CD14-positive monocyte (primary cell): ENCODE measurements around the gene GGT5. TPM values are rescaled to one million over a fixed set of nuclear protein-coding genes. Genes with fewer than 3 reads are reported as not detected.
"Not testable (repeated sequence)": the region's sequence is repeated elsewhere in the genome, so short reads cannot be mapped to it uniquely, and the experiment has no call there.

Experiments used
- DNase-seq, 3 donors: peaks; one replicate each; pipeline ENCODE4 v3.0.0-alpha.2; 2011 to 2022
- H2AFZ ChIP-seq: 2 replicates; pipeline ENCODE4 v1.6.0; 2012; ENCODE audit warnings: mild to moderate bottlenecking, low read depth, low read length, inconsistent platforms; ENCODE audit not compliant: insufficient read depth, poor library complexity, severe bottlenecking
- H3K27ac ChIP-seq, 2 donors: 1 replicate in 1 of 2; 2 replicates in 1 of 2; pipeline ENCODE4 v1.5.1; 2012 to 2013; ENCODE audit warnings: low read length in 2 of 2, control low read depth in 1 of 2, inconsistent platforms in 1 of 2, low read depth in 1 of 2, mild to moderate bottlenecking in 1 of 2
- H3K27me3 ChIP-seq, 2 donors: one replicate each; pipeline versions ENCODE4 v1.6.0 to v1.6.1; 2011 to 2013; ENCODE audit warnings: low read length in 2 of 2; ENCODE audit not compliant: control insufficient read depth in 2 of 2, insufficient read depth in 2 of 2
- H3K36me3 ChIP-seq, 2 donors: replicated peaks in 1 of 2; 1 replicate in 1 of 2; 2 replicates in 1 of 2; pipeline versions ENCODE4 v1.5.1 to v1.6.1; 2012 to 2013; ENCODE audit warnings: low read length in 2 of 2, control low read depth in 1 of 2, inconsistent platforms in 1 of 2, mild to moderate bottlenecking in 1 of 2; ENCODE audit not compliant: insufficient read depth in 2 of 2, control insufficient read depth in 1 of 2
- H3K4me1 ChIP-seq, 2 donors: 1 replicate in 1 of 2; 2 replicates in 1 of 2; pipeline versions ENCODE4 v1.5.1 to v1.6.1; 2012 to 2013; ENCODE audit warnings: low read length in 2 of 2, control low read depth in 1 of 2, inconsistent platforms in 1 of 2, mild to moderate bottlenecking in 1 of 2, moderate library complexity in 1 of 2; ENCODE audit not compliant: insufficient read depth in 2 of 2, control insufficient read depth in 1 of 2
- H3K4me2 ChIP-seq: replicated peaks from 2 replicates; pipeline ENCODE3; 2012; ENCODE audit warnings: low read length, moderate library complexity, mild to moderate bottlenecking; ENCODE audit not compliant: poor library complexity, severe bottlenecking; ENCODE audit errors: extremely low read depth
- H3K4me3 ChIP-seq, 3 experiments: fragments of 200-600 bp in 1 of 3; sonication (generic) in 1 of 3; replicated peaks in 1 of 3; 1 replicate in 2 of 3; 2 replicates in 1 of 3; pipeline ENCODE4 v1.5.1; 2011 to 2013; ENCODE audit warnings: low read length in 3 of 3, mild to moderate bottlenecking in 3 of 3, control low read depth in 2 of 3, low read depth in 2 of 3, inconsistent platforms in 1 of 3, moderate library complexity in 1 of 3
- H3K79me2 ChIP-seq: 2 replicates; pipeline ENCODE4 v1.6.0; 2012; ENCODE audit warnings: mild to moderate bottlenecking, control low read depth, inconsistent platforms, low read length, moderate library complexity; ENCODE audit not compliant: insufficient read depth
- H3K9ac ChIP-seq: 2 replicates; pipeline ENCODE4 v1.6.0; 2017; ENCODE audit warnings: low read length, mild to moderate bottlenecking; ENCODE audit not compliant: insufficient read depth, poor library complexity, severe bottlenecking
- H3K9me3 ChIP-seq, 2 donors: replicated peaks in 1 of 2; 1 replicate in 1 of 2; 2 replicates in 1 of 2; pipeline versions ENCODE4 v1.5.1 to v1.6.1; 2012 to 2013; ENCODE audit warnings: low read length in 2 of 2, control low read depth in 1 of 2; ENCODE audit not compliant: control insufficient read depth in 1 of 2, insufficient read depth in 1 of 2
- H4K20me1 ChIP-seq: 2 replicates; pipeline ENCODE4 v1.6.0; 2012; ENCODE audit warnings: mild to moderate bottlenecking, low read length, control low read depth, moderate library complexity; ENCODE audit not compliant: insufficient read depth
- H3K27ac Mint-ChIP-seq, 7 donors: one replicate each; pipeline ENCODE4 v1.8.0; 2020; ENCODE audit warnings: mild to moderate bottlenecking in 7 of 7, mixed read lengths in 7 of 7, moderate library complexity in 6 of 7, inconsistent platforms in 2 of 7
- H3K27me3 Mint-ChIP-seq, 3 donors: one replicate each; pipeline ENCODE4 v1.8.0; 2021 to 2022; ENCODE audit warnings: low read depth in 3 of 3, mild to moderate bottlenecking in 3 of 3, mixed read lengths in 3 of 3, moderate library complexity in 3 of 3, inconsistent platforms in 1 of 3
- H3K36me3 Mint-ChIP-seq, 2 donors: one replicate each; pipeline ENCODE4 v1.8.0; 2020; ENCODE audit warnings: mixed read lengths in 2 of 2, inconsistent platforms in 1 of 2, mild to moderate bottlenecking in 1 of 2
- H3K4me1 Mint-ChIP-seq: one replicate; pipeline ENCODE4 v1.8.0; 2020; ENCODE audit warnings: mild to moderate bottlenecking, mixed read lengths
- H3K4me3 Mint-ChIP-seq, 2 donors: one replicate each; pipeline ENCODE4 v1.8.0; 2020; ENCODE audit warnings: mild to moderate bottlenecking in 2 of 2, mixed read lengths in 2 of 2, moderate library complexity in 1 of 2
- H3K9me3 Mint-ChIP-seq, 7 donors: one replicate each; pipeline ENCODE4 v1.8.0; 2020 to 2022; ENCODE audit warnings: mixed read lengths in 7 of 7, mild to moderate bottlenecking in 6 of 7, moderate library complexity in 6 of 7, inconsistent platforms in 2 of 7
- WGBS: methylation state at CpG from one replicate; pipeline ENCODE4 v1.1.5; 2013; ENCODE audit warnings: missing lambda C conversion rate; ENCODE audit not compliant: insufficient coverage; 5-methylcytosine and 5-hydroxymethylcytosine counted together
- intact Hi-C, 2 donors: fragments of 100-400 bp; cut with micrococcal nuclease; formaldehyde crosslinking; loops; one replicate each; pipeline versions ENCODE4 v1.15.0 to v1.15.1; 2023
- polyA plus RNA-seq, 3 donors: library from polyadenylated mRNA; depleted of rRNA in 1 of 3; unstranded in 2 of 3; stranded (reverse) in 1 of 3; fragments of 300-500 nt in 2 of 3; fragments of >200 nt in 1 of 3; fragmentation: Illumina TruSeq in 2 of 3; gene quantifications; 1 replicate in 2 of 3; 2 replicates in 1 of 3; pipeline ENCODE4 v1.2.3, GENCODE V29; 2012 to 2021
- TF ChIP-seq, protein P1 (sequence below): fragments of 200-600 bp; IDR thresholded peaks from one replicate; pipeline ENCODE4 v1.8.0; 2022; ENCODE audit warnings: antibody characterized with exemption, mild to moderate bottlenecking

The GGT5 gene
- polyA plus RNA-seq, 3 donors, result 0.26 to 0.41 TPM; not detected in 1

DNA sequence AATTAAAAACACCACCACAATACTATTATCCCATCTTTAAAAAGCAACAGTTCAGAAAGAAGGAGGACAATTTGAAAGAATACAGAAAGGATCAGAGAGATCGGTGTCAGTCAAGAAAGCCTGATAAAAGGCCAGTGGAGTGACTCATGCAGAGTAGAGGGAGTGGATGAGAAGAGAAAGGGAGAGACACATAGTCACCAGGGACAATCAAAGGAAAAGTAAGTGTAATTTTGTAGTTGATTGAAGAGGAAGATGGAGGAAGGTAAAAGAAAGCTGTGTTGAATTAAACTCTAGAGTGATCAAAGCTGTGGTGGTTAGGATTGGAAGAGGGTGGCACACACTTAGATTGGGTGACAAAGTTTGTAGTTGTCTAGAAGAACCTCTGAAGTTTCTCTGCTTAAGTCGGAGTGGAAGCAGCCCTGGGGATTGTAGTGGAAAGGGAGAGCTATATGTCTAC lies 39.9 kb upstream of the GGT5 start:
- Histone ChIP-seq H3K4me3 (no peak overlapping the region), H3K9me3 (no peaks in the 10 kb centered on the region), H3K4me1 (peaks cover 12 to 26% of the 10 kb centered on the region in 2 donors), H3K9ac (no peak overlapping the region), H3K27ac (no peak overlapping the region), H3K27me3 (no peaks in the 10 kb centered on the region), H3K4me2 (no peak overlapping the region), H2AFZ (no peak overlapping the region), H3K79me2 (peaks cover 90% of the 10 kb centered on the region), H4K20me1 (peaks cover 11% of the 10 kb centered on the region), H3K36me3 (no peaks in the 10 kb centered on the region)
- Mint-ChIP-seq H3K27me3 (no peaks in the 10 kb centered on the region), H3K4me1 (peaks cover 31% of the 10 kb centered on the region), H3K9me3 (no peaks in the 10 kb centered on the region), H3K36me3 (peaks cover 14 to 18% of the 10 kb centered on the region in 2 donors), H3K27ac (peak overlapping the region in 4 of 7 donors; percentile 7 to 61 (median 31)), H3K4me3 (no peak overlapping the region)
- TF ChIP-seq, protein P1, sequence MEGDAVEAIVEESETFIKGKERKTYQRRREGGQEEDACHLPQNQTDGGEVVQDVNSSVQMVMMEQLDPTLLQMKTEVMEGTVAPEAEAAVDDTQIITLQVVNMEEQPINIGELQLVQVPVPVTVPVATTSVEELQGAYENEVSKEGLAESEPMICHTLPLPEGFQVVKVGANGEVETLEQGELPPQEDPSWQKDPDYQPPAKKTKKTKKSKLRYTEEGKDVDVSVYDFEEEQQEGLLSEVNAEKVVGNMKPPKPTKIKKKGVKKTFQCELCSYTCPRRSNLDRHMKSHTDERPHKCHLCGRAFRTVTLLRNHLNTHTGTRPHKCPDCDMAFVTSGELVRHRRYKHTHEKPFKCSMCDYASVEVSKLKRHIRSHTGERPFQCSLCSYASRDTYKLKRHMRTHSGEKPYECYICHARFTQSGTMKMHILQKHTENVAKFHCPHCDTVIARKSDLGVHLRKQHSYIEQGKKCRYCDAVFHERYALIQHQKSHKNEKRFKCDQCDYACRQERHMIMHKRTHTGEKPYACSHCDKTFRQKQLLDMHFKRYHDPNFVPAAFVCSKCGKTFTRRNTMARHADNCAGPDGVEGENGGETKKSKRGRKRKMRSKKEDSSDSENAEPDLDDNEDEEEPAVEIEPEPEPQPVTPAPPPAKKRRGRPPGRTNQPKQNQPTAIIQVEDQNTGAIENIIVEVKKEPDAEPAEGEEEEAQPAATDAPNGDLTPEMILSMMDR, result no peak
- intact Hi-C loops, result no loop called here
- WGBS, result 96% methylated on average over 2 of the region's 2 CpGs
- no peak for DNase-seq

DNA sequence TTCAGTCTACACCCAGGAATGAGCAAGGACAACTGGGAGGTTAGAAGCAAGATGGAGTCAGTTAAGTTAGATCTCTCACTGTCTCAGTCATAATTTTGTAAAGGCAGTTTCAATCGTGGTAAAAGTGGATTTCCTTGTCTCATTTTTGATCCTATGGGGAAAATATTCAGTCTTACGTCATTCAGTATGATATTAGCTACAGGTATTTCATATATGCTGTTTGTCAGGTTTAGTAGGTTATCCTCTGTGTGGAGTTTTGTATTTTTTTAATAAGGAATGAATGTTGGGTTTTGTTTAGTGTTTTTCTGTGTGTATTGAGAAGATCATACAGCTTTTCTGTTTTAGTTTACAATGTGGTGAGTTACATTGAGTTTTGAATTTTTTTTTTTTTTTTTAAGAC lies 37.5 kb upstream of the GGT5 start:
- Mint-ChIP-seq H3K36me3 (peaks cover 11 to 16% of the 10 kb centered on the region in 2 donors), H3K4me3 (no peak overlapping the region), H3K9me3 (no peaks in the 10 kb centered on the region), H3K4me1 (peaks cover 30% of the 10 kb centered on the region), H3K27ac (no peak overlapping the region), H3K27me3 (no peaks in the 10 kb centered on the region)
- H3K36me3 ChIP-seq, result no peaks in the 10 kb centered on the region
- DNase-seq, result no peak
- intact Hi-C loops, result no loop called here
- no peak overlapping the region for H3K4me3 ChIP-seq
- H3K4me2 ChIP-seq, result no peak overlapping the region
- H3K27me3 ChIP-seq, result no peaks in the 10 kb centered on the region
- H3K27ac ChIP-seq, result no peak overlapping the region
- H3K4me1 ChIP-seq, result peaks cover 12 to 26% of the 10 kb centered on the region in 2 donors
- H2AFZ ChIP-seq, result no peak overlapping the region
- H3K9me3 ChIP-seq, result no peaks in the 10 kb centered on the region
- peaks cover 84% of the 10 kb centered on the region for H3K79me2 ChIP-seq
- H3K9ac ChIP-seq, result no peak overlapping the region
- WGBS, result no CpG with 5 or more reads among the region's 2 CpGs
- peaks cover 8% of the 10 kb centered on the region for H4K20me1 ChIP-seq
- TF ChIP-seq, protein P1, result no peak

DNA sequence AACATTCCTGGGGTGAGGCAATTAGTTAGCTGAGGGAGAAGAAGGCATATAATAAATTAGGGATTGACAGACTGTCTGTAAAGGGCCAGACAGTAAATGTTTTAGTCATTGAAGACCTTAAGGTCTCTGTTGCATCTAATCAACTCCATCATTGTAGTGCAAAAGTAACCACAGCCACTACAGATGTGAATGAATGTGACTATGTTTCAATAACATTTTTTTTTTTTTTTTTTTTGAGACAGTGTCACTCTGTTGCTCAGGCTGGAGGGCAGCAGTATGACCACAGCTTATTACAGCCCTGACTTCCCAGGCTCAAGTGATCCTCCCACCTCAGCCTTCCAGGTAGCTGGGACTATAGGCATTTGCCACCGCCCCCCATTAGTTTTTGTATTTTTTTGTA lies 35.5 kb upstream of the GGT5 start:
- H3K27me3 ChIP-seq, H3K27ac Mint-ChIP-seq, H3K4me2 ChIP-seq, H4K20me1 ChIP-seq, H2AFZ ChIP-seq, H3K4me3 Mint-ChIP-seq, H3K4me3 ChIP-seq, H3K9me3 ChIP-seq, H3K4me1 ChIP-seq, H3K27me3 Mint-ChIP-seq, intact Hi-C loops, DNase-seq, H3K27ac ChIP-seq, H3K9me3 Mint-ChIP-seq, H3K9ac ChIP-seq, H3K36me3 ChIP-seq: not testable (repeated sequence)
- WGBS, result no CpG with 5 or more reads among the region's 1 CpG
- H3K36me3 Mint-ChIP-seq, result peaks cover 20 to 23% of the 10 kb centered on the region in 2 donors
- peaks cover 85% of the 10 kb centered on the region for H3K79me2 ChIP-seq
- H3K4me1 Mint-ChIP-seq, result peaks cover 20% of the 10 kb centered on the region
